ENCODE data around the gene RIMBP2.
A peak's percentile ranks its signal among the peaks of the same experiment; 100 is the strongest.

Gene RIMBP2

DNA sequence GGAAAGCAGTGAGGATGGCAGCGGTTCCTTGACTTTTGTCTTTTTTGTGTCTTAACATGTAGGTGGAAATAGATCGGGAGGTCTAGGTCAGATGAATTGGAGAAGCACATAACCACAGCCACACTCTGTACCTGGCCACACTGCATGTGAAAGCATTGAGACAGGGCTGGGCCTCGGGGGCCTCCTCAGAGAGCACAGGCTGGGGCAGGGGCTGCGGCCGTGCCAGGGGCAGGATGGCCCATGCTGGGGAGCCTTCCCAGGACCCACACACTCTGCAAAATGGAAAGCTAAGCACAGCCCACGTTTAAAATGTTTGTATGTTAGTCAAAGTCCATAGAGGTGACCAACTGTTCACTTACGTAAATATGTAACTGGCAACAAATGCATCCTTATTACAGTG lies 301.7 kb downstream of the RIMBP2 start:
- no peak for DNase-seq
- H3K4ac ChIP-seq (ENCODE audit: low read depth, low read length): no peak overlapping the region
- H3K18ac ChIP-seq (ENCODE audit: low read length): no peak overlapping the region
- H3K27me3 ChIP-seq (ENCODE audit: insufficient read depth, low read length, poor library complexity): no peaks in the 10 kb centered on the region
- no CpG with 5 or more reads among the region's 7 CpGs for WGBS (ENCODE audit: extremely low coverage, insufficient coverage, low lambda C conversion rate)
- no peak overlapping the region for H4K8ac ChIP-seq (ENCODE audit: low read depth, low read length)
- no peak overlapping the region for H2BK5ac ChIP-seq (ENCODE audit: low read length)
- peaks cover 1% of the 10 kb centered on the region for H3K36me3 ChIP-seq (ENCODE audit: control insufficient read depth, insufficient read depth, low read length)
- H3K4me1 ChIP-seq (ENCODE audit: control insufficient read depth, low read depth, low read length): no peaks in the 10 kb centered on the region
- H4K5ac ChIP-seq (ENCODE audit: low read length): no peak overlapping the region
- no peak overlapping the region for H2AK5ac ChIP-seq (ENCODE audit: low read length)
- H3K27ac ChIP-seq (ENCODE audit: low read depth, low read length): no peak overlapping the region
- no peak overlapping the region for H3K4me2 ChIP-seq (ENCODE audit: low read length)
- H2BK120ac ChIP-seq (ENCODE audit: low read depth, low read length): no peak overlapping the region
- H3K4me3 ChIP-seq (ENCODE audit: low read length): no peak overlapping the region
- H3K9ac ChIP-seq (ENCODE audit: low read length): no peak overlapping the region
- H3K56ac ChIP-seq (ENCODE audit: low read length): no peak overlapping the region
- H3K23ac ChIP-seq (ENCODE audit: low read length): no peak overlapping the region
- no peak overlapping the region for H2BK15ac ChIP-seq (replicated peaks; ENCODE audit: low read depth)
- no peaks in the 10 kb centered on the region for H3K79me1 ChIP-seq (ENCODE audit: low read length)
- H3K79me2 ChIP-seq (ENCODE audit: control insufficient read depth, insufficient read depth, low read length): no peaks in the 10 kb centered on the region

- no peak overlapping the region for H3K4ac ChIP-seq (ENCODE audit: low read depth, low read length)
- no peak for DNase-seq
- no peaks in the 10 kb centered on the region for H3K27me3 ChIP-seq (ENCODE audit: insufficient read depth, low read length, poor library complexity)
- no peak overlapping the region for H2BK15ac ChIP-seq (replicated peaks; ENCODE audit: low read depth)
- no peak overlapping the region for H3K56ac ChIP-seq (ENCODE audit: low read length)
- H2BK5ac ChIP-seq (ENCODE audit: low read length): no peak overlapping the region
- no peaks in the 10 kb centered on the region for H3K79me1 ChIP-seq (ENCODE audit: low read length)
- no peak overlapping the region for H4K5ac ChIP-seq (ENCODE audit: low read length)
- no peak overlapping the region for H3K4me3 ChIP-seq (ENCODE audit: low read length)
- H2AK5ac ChIP-seq (ENCODE audit: low read length): no peak overlapping the region
- no peak overlapping the region for H3K9ac ChIP-seq (ENCODE audit: low read length)
- H3K27ac ChIP-seq (ENCODE audit: low read depth, low read length): no peak overlapping the region
- peaks cover 1% of the 10 kb centered on the region for H3K36me3 ChIP-seq (ENCODE audit: control insufficient read depth, insufficient read depth, low read length)
- no peak overlapping the region for H3K4me2 ChIP-seq (ENCODE audit: low read length)
- no CpG with 5 or more reads among the region's 18 CpGs for WGBS (ENCODE audit: extremely low coverage, insufficient coverage, low lambda C conversion rate)
- H3K23ac ChIP-seq (ENCODE audit: low read length): no peak overlapping the region
- no peak overlapping the region for H4K8ac ChIP-seq (ENCODE audit: low read depth, low read length)
- H3K18ac ChIP-seq (ENCODE audit: low read length): no peak overlapping the region
- H2BK120ac ChIP-seq (ENCODE audit: low read depth, low read length): no peak overlapping the region
- no peaks in the 10 kb centered on the region for H3K4me1 ChIP-seq (ENCODE audit: control insufficient read depth, low read depth, low read length)
- no peaks in the 10 kb centered on the region for H3K79me2 ChIP-seq (ENCODE audit: control insufficient read depth, insufficient read depth, low read length)
Observed at GRCh38 chr12:130413909-130414308, 302.2 kb downstream of the RIMBP2 start.

DNA sequence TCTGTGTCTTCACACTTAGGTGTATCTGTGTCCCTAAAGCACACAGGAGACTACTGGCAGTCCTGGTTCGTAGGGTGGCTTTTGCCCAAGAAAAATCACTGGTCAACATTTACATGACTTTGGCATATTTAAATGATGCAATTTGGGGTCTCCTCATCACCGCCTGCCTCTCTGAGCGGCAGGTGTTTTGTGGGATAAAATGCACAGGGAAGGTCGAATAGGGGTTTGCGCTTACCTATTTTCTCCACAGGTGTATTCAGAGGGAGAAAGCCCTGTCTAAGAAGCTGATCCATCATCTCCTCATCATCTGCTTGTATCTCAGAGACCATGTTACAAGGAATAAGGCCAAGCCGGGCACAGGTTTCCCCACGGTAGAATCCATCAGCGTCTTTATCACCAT lies 303.7 kb downstream of the RIMBP2 start:
- Histone ChIP-seq H2BK120ac (ENCODE audit: low read depth, low read length) (no peak overlapping the region), H3K56ac (ENCODE audit: low read length) (no peak overlapping the region), H4K5ac (ENCODE audit: low read length) (no peak overlapping the region), H3K79me1 (ENCODE audit: low read length) (no peaks in the 10 kb centered on the region), H2AK5ac (ENCODE audit: low read length) (no peak overlapping the region), H3K4me1 (ENCODE audit: control insufficient read depth, low read depth, low read length) (no peaks in the 10 kb centered on the region), H2BK15ac (replicated peaks; ENCODE audit: low read depth) (no peak overlapping the region), H3K27ac (ENCODE audit: low read depth, low read length) (no peak overlapping the region), H2BK5ac (ENCODE audit: low read length) (no peak overlapping the region), H3K9ac (ENCODE audit: low read length) (no peak overlapping the region), H3K23ac (ENCODE audit: low read length) (no peak overlapping the region), H3K18ac (ENCODE audit: low read length) (no peak overlapping the region), H3K4me2 (ENCODE audit: low read length) (no peak overlapping the region), H4K8ac (ENCODE audit: low read depth, low read length) (no peak overlapping the region), H3K4ac (ENCODE audit: low read depth, low read length) (no peak overlapping the region), H3K36me3 (ENCODE audit: control insufficient read depth, insufficient read depth, low read length) (peaks cover 1% of the 10 kb centered on the region), H3K27me3 (ENCODE audit: insufficient read depth, low read length, poor library complexity) (no peaks in the 10 kb centered on the region), H3K4me3 (ENCODE audit: low read length) (no peak overlapping the region), H3K79me2 (ENCODE audit: control insufficient read depth, insufficient read depth, low read length) (no peaks in the 10 kb centered on the region)
- DNase-seq: no peak
- WGBS (ENCODE audit: extremely low coverage, insufficient coverage, low lambda C conversion rate): no CpG with 5 or more reads among the region's 8 CpGs

DNA sequence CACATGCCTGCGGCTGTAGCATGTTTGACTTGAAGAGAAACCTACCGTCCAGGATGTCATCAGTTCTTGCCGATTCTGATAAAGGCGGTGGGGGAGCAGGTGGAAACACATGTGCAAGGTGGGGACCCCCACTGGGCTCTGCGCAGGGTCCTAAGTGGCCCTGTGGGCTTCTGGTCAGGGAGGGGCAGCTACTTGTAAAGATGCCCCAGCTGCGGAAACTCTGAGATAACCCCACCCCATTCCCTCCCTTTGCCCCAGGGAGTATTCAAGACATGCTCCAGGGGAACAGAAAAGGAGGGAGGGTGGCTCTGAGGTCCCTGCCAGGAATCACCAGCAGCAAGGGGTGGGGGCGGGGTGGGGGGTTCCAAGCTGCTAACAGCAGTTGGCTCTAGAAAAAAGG lies 310.8 kb downstream of the RIMBP2 start:
- H2AK5ac ChIP-seq (ENCODE audit: low read length): no peak overlapping the region
- H4K8ac ChIP-seq (ENCODE audit: low read depth, low read length): no peak overlapping the region

DNA sequence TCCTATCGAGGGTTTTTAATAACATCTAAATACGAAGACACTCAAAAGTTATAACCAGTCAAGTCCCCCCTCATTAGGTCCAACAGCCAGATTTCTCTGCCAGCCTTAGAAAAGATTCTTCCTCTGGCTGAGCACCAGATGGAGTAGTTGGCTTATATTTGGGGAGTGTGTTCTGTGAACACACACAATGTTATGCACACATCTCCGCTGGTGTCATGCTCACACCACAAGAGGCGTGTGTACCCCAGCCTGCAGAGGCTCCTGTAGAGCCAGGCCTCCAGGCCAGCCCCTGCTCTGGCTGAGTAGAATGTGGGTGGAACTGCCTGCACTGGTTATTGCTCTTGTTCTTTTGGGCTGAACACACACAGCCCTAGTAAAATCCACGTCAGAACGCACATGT lies 314.4 kb downstream of the RIMBP2 start:
- Histone ChIP-seq H4K8ac (ENCODE audit: low read depth, low read length) (no peak overlapping the region), H3K9ac (ENCODE audit: low read length) (no peak overlapping the region), H3K56ac (ENCODE audit: low read length) (peak overlapping the region; percentile 10), H3K36me3 (ENCODE audit: control insufficient read depth, insufficient read depth, low read length) (no peaks in the 10 kb centered on the region), H3K79me1 (ENCODE audit: low read length) (no peaks in the 10 kb centered on the region), H3K4me2 (ENCODE audit: low read length) (no peak overlapping the region), H3K27me3 (ENCODE audit: insufficient read depth, low read length, poor library complexity) (no peaks in the 10 kb centered on the region), H3K79me2 (ENCODE audit: control insufficient read depth, insufficient read depth, low read length) (no peaks in the 10 kb centered on the region), H2BK120ac (ENCODE audit: low read depth, low read length) (no peak overlapping the region), H2BK5ac (ENCODE audit: low read length) (no peak overlapping the region), H3K23ac (ENCODE audit: low read length) (no peak overlapping the region), H3K4me1 (ENCODE audit: control insufficient read depth, low read depth, low read length) (no peaks in the 10 kb centered on the region), H4K5ac (ENCODE audit: low read length) (no peak overlapping the region), H2BK15ac (replicated peaks; ENCODE audit: low read depth) (no peak overlapping the region), H3K4me3 (ENCODE audit: low read length) (no peak overlapping the region), H3K27ac (ENCODE audit: low read depth, low read length) (no peak overlapping the region), H3K4ac (ENCODE audit: low read depth, low read length) (no peak overlapping the region), H3K18ac (ENCODE audit: low read length) (no peak overlapping the region), H2AK5ac (ENCODE audit: low read length) (no peak overlapping the region)
- peak; percentile 71 for DNase-seq
- no CpG with 5 or more reads among the region's 6 CpGs for WGBS (ENCODE audit: extremely low coverage, insufficient coverage, low lambda C conversion rate)

More for the DNA sequence above, 310.8 kb downstream of the RIMBP2 start:
- H2BK120ac ChIP-seq (ENCODE audit: low read depth, low read length): no peak overlapping the region
- no peak overlapping the region for H2BK15ac ChIP-seq (replicated peaks; ENCODE audit: low read depth)
- no peak overlapping the region for H3K4me2 ChIP-seq (ENCODE audit: low read length)
- H3K27me3 ChIP-seq (ENCODE audit: insufficient read depth, low read length, poor library complexity): no peaks in the 10 kb centered on the region
- H3K4me3 ChIP-seq (ENCODE audit: low read length): no peak overlapping the region
- WGBS (ENCODE audit: extremely low coverage, insufficient coverage, low lambda C conversion rate): no CpG with 5 or more reads among the region's 7 CpGs
- H2BK5ac ChIP-seq (ENCODE audit: low read length): no peak overlapping the region
- no peaks in the 10 kb centered on the region for H3K79me1 ChIP-seq (ENCODE audit: low read length)
- H3K79me2 ChIP-seq (ENCODE audit: control insufficient read depth, insufficient read depth, low read length): no peaks in the 10 kb centered on the region
- no peaks in the 10 kb centered on the region for H3K36me3 ChIP-seq (ENCODE audit: control insufficient read depth, insufficient read depth, low read length)
- no peak overlapping the region for H3K4ac ChIP-seq (ENCODE audit: low read depth, low read length)
- H3K56ac ChIP-seq (ENCODE audit: low read length): no peak overlapping the region
- no peak overlapping the region for H3K9ac ChIP-seq (ENCODE audit: low read length)
- H3K4me1 ChIP-seq (ENCODE audit: control insufficient read depth, low read depth, low read length): no peaks in the 10 kb centered on the region
- H3K18ac ChIP-seq (ENCODE audit: low read length): no peak overlapping the region
- no peak overlapping the region for H3K27ac ChIP-seq (ENCODE audit: low read depth, low read length)
- peak; percentile 8 for DNase-seq
- no peak overlapping the region for H3K23ac ChIP-seq (ENCODE audit: low read length)
- no peak overlapping the region for H4K5ac ChIP-seq (ENCODE audit: low read length)

DNA sequence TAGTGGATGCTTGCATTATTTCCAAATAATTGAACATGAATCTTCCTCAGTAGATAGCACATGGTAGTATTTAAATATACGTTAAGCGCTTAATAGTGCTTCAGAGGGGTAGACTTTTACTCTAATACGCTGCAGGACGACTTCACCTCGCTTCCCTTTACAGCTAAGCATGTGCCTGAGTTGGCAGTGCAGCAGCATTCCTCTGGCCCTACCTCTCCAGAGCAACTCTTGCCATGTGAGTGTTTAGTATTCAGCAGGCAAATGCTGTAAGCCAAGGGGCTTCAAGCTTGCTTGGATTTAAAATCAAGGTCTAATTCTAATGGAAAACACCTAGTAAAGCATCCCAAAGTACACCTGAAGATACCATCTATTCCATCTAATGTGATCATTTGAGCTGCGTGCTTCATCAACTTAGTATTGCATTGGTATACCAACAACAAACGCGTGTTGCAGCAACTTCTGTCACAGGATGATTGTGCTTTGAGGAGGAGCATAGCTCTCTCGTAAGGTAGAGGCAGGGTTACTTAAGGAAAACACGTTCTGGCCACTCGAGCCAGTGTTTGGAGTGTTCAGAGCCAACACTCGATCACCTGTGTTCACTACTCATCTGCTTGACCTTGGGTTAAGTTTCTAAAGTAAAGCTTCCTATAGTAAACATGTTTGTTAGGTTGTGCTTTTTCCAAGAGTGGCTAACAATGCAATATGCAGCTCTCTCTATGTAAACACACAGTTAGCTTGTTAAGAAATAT lies 317.8 kb downstream of the RIMBP2 start:
- H3K18ac ChIP-seq (ENCODE audit: low read length): no peak overlapping the region
- H3K4me3 ChIP-seq (ENCODE audit: low read length): no peak overlapping the region
- no peaks in the 10 kb centered on the region for H3K4me1 ChIP-seq (ENCODE audit: control insufficient read depth, low read depth, low read length)
- no peaks in the 10 kb centered on the region for H3K36me3 ChIP-seq (ENCODE audit: control insufficient read depth, insufficient read depth, low read length)
- no peak overlapping the region for H4K8ac ChIP-seq (ENCODE audit: low read depth, low read length)
- no peak overlapping the region for H3K4ac ChIP-seq (ENCODE audit: low read depth, low read length)
- no peak for DNase-seq
- H3K9ac ChIP-seq (ENCODE audit: low read length): no peak overlapping the region
- no peak overlapping the region for H3K27ac ChIP-seq (ENCODE audit: low read depth, low read length)
- no peak overlapping the region for H3K23ac ChIP-seq (ENCODE audit: low read length)
- no peaks in the 10 kb centered on the region for H3K79me2 ChIP-seq (ENCODE audit: control insufficient read depth, insufficient read depth, low read length)
- H3K4me2 ChIP-seq (ENCODE audit: low read length): no peak overlapping the region
- WGBS (ENCODE audit: extremely low coverage, insufficient coverage, low lambda C conversion rate): no CpG with 5 or more reads among the region's 12 CpGs
- no peaks in the 10 kb centered on the region for H3K79me1 ChIP-seq (ENCODE audit: low read length)
- no peak overlapping the region for H3K56ac ChIP-seq (ENCODE audit: low read length)
- H3K27me3 ChIP-seq (ENCODE audit: insufficient read depth, low read length, poor library complexity): no peaks in the 10 kb centered on the region
- no peak overlapping the region for H2BK120ac ChIP-seq (ENCODE audit: low read depth, low read length)
- no peak overlapping the region for H2BK5ac ChIP-seq (ENCODE audit: low read length)
- H2AK5ac ChIP-seq (ENCODE audit: low read length): no peak overlapping the region
- no peak overlapping the region for H4K5ac ChIP-seq (ENCODE audit: low read length)
- no peak overlapping the region for H2BK15ac ChIP-seq (replicated peaks; ENCODE audit: low read depth)

All from mesendoderm (in vitro differentiated cells).